Sigmoid colon (tissue), 7 donors: ENCODE results near the gene SLPI. TPM values are rescaled to one million over a fixed set of nuclear protein-coding genes. Genes with fewer than 3 reads are reported as not detected.

Experiments used
- DNase-seq: peaks from one replicate; pipeline ENCODE4 v3.0.0-alpha.2; 2019
- H3K27ac ChIP-seq, 4 donors: fragments of 200-600 bp; sonication (generic); one replicate each; pipeline ENCODE4 v1.5.1; 2016 to 2019; ENCODE audit warnings: mild to moderate bottlenecking in 1 of 4
- H3K27me3 ChIP-seq, 3 donors: fragments of 200-600 bp; sonication (generic); one replicate each; pipeline ENCODE4 v1.5.1; 2019; ENCODE audit warnings: mild to moderate bottlenecking in 1 of 3
- H3K36me3 ChIP-seq, 4 donors: fragments of 200-600 bp; sonication (generic); one replicate each; pipeline ENCODE4 v1.5.1; 2016 to 2019
- H3K4me1 ChIP-seq, 4 donors: fragments of 200-600 bp; sonication (generic); one replicate each; pipeline ENCODE4 v1.5.1; 2017 to 2019
- H3K4me3 ChIP-seq, 4 donors: fragments of 200-600 bp; sonication (generic); one replicate each; pipeline ENCODE4 v1.5.1; 2017 to 2019; ENCODE audit warnings: mild to moderate bottlenecking in 2 of 4, moderate library complexity in 1 of 4
- H3K9me3 ChIP-seq, 4 donors: fragments of 200-600 bp in 3 of 4; sonication (generic) in 3 of 4; one replicate each; pipeline versions ENCODE4 v1.5.1 to v1.6.1; 2013 to 2019
- CTCF ChIP-seq, 4 experiments: fragments of 450-650 bp in 3 of 4; fragments of 200-600 bp in 1 of 4; IDR thresholded peaks; one replicate each; pipeline ENCODE4 v1.5.1; 2016 to 2019; ENCODE audit warnings: antibody characterized with exemption in 4 of 4, mild to moderate bottlenecking in 3 of 4, moderate library complexity in 2 of 4
- EP300 ChIP-seq, 4 donors: sonication (generic); formaldehyde crosslinking; IDR thresholded peaks; one replicate each; pipeline ENCODE4 v1.6.1; 2017; ENCODE audit warnings: antibody characterized with exemption in 4 of 4
- POLR2A ChIP-seq, 2 donors: fragments of 450-650 bp; IDR thresholded peaks; one replicate each; pipeline ENCODE4 v1.6.1; 2016; ENCODE audit warnings: antibody characterized with exemption in 2 of 2, mild to moderate bottlenecking in 2 of 2, moderate library complexity in 2 of 2
- POLR2AphosphoS5 ChIP-seq, 4 donors: sonication (generic); formaldehyde crosslinking; IDR thresholded peaks; one replicate each; pipeline ENCODE4 v1.6.1; 2017; ENCODE audit warnings: antibody characterized with exemption in 4 of 4
- WGBS, 2 donors: extraction: QIAGEN DNeasy Blood & Tissue Kit; methylation state at CpG; one replicate each; pipeline ENCODE4 v1.1.7; 2013; 5-methylcytosine and 5-hydroxymethylcytosine counted together
- intact Hi-C: fragments of 100-400 bp; cut with DNase I; formaldehyde crosslinking; loops from one replicate; pipeline ENCODE4 v1.15.1; 2023
- polyA plus RNA-seq, 3 donors: library from polyadenylated mRNA; stranded (reverse); fragments of 200-250 nt; gene quantifications; one replicate each; pipeline ENCODE4 v1.2.3, GENCODE V29; 2013
- total RNA-seq, 4 donors: library from RNA; depleted of rRNA; stranded (reverse); fragments of >200 nt; gene quantifications; one replicate each; pipeline ENCODE4 v1.1.0, GENCODE V29; 2016
- donor health status: healthy with polysubstance abuse.
- donor health status: Bipolar disorder and iron deficiency.
- donor health status: healthy.

SLPI gene
- total and polyA plus RNA-seq, 7 donors = 2.4 to 234 (median 38.8) TPM

GRCh38 chr20:45282700-45283550, 28.6 kb upstream of the SLPI start:
- TF ChIP-seq EP300 (IDR thresholded peaks at IDR 0.05) = no peak
- TF ChIP-seq CTCF (IDR thresholded peaks at IDR 0.05) = no peak
- no peak for TF ChIP-seq POLR2AphosphoS5 (IDR thresholded peaks at IDR 0.05)
- no peak for TF ChIP-seq POLR2A (IDR thresholded peaks at IDR 0.05)
- peaks cover 0 to 3% (median 0%) of the 10 kb centered on the region in 3 donors for H3K27me3 ChIP-seq
- intact Hi-C loops = no loop called here
- no peaks in the 10 kb centered on the region for H3K36me3 ChIP-seq
- H3K9me3 ChIP-seq = no peaks in the 10 kb centered on the region
- no peak overlapping the region for H3K27ac ChIP-seq
- no peak overlapping the region for H3K4me3 ChIP-seq
- H3K4me1 ChIP-seq = no peaks in the 10 kb centered on the region
- no peak for DNase-seq
- 64 to 73% methylated on average over 7 of the region's 7 CpGs for WGBS, 2 donors

GRCh38 chr20:45279992-45280391, 25.6 kb upstream of the SLPI start:
- Histone ChIP-seq H3K9me3 (no peaks in the 10 kb centered on the region), H3K27me3 (peaks cover 0 to 10% (median 0%) of the 10 kb centered on the region in 3 donors), H3K27ac (no peak overlapping the region), H3K4me3 (no peak overlapping the region), H3K4me1 (no peaks in the 10 kb centered on the region), H3K36me3 (no peaks in the 10 kb centered on the region)
- DNase-seq = no peak
- TF ChIP-seq POLR2AphosphoS5 (IDR thresholded peaks at IDR 0.05) (no peak), CTCF (IDR thresholded peaks at IDR 0.05) (no peak), EP300 (IDR thresholded peaks at IDR 0.05) (no peak), POLR2A (IDR thresholded peaks at IDR 0.05) (no peak)
- intact Hi-C loops = no loop called here
- 64 to 87% methylated on average over 1 of the region's 1 CpG for WGBS, 2 donors

- TF ChIP-seq CTCF (IDR thresholded peaks at IDR 0.05) = no peak
- no peak for TF ChIP-seq EP300 (IDR thresholded peaks at IDR 0.05)
- no peaks in the 10 kb centered on the region for H3K36me3 ChIP-seq
- WGBS, 2 donors = 38 to 72% methylated on average over 3 of the region's 3 CpGs
- H3K27ac ChIP-seq = no peak overlapping the region
- peaks cover 0 to 18% (median 0%) of the 10 kb centered on the region in 3 donors for H3K27me3 ChIP-seq
- H3K4me3 ChIP-seq = no peak overlapping the region
- H3K4me1 ChIP-seq = no peaks in the 10 kb centered on the region
- intact Hi-C loops = no loop called here
- DNase-seq = no peak
- no peaks in the 10 kb centered on the region for H3K9me3 ChIP-seq
Observed at GRCh38 chr20:45275338-45275737, 21.0 kb upstream of the SLPI start.

GRCh38 chr20:45269754-45270270, 15.4 kb upstream of the SLPI start:
- DNase-seq = no peak
- no peak overlapping the region for H3K27ac ChIP-seq
- WGBS, 2 donors = 82 to 83% methylated on average over 4 of the region's 4 CpGs
- H3K4me3 ChIP-seq = no peak overlapping the region
- no peaks in the 10 kb centered on the region for H3K36me3 ChIP-seq
- H3K4me1 ChIP-seq = no peaks in the 10 kb centered on the region
- H3K9me3 ChIP-seq = no peaks in the 10 kb centered on the region
- TF ChIP-seq POLR2AphosphoS5 (IDR thresholded peaks at IDR 0.05) (no peak), EP300 (IDR thresholded peaks at IDR 0.05) (no peak), POLR2A (IDR thresholded peaks at IDR 0.05) (no peak), CTCF (IDR thresholded peaks at IDR 0.05) (no peak)
- intact Hi-C loops = no loop called here
- peaks cover 0 to 13% (median 0%) of the 10 kb centered on the region in 3 donors for H3K27me3 ChIP-seq
